Measurements from ENCODE around the gene LIME1.

Gene LIME1

DNA sequence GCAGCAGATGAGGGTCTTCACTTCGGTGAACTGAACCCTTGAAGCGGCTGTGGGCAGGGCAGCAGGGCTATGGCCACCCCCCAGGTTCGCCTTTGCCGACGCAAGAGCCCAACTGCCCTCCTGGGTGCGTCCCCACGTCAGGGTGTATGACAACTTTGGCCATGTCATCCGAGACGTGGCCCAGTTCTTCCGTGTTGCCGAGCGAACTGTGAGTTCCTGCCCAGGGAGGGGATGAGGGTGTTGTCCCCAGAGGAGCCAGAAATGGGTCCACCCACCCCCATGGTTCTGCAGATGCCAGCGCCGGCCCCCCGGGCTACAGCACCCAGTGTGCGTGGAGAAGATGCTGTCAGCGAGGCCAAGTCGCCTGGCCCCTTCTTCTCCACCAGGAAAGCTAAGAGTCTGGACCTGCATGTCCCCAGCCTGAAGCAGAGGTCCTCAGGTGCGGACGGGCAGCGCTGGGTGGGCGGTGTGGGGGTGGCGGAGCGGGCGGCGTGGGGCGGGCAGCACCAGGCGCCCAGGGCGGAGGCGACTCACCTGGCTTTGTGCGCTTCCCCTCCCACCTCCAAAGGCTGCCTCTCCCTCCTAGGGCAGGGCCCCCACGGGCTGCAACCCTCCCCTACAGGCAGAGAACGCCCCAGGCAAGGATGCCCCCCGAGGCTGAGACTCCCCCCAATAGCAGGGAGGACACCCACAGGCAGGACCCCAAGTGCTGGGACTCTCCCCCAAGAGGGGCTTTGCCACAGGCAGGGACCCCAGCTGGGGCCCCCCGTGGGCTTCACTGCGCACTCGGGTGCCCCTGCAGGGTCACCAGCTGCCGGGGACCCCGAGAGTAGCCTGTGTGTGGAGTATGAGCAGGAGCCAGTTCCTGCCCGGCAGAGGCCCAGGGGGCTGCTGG is 46.2 kb upstream of the LIME1 start:
- Histone ChIP-seq H3K36me3 (peaks cover 21% of the 10 kb centered on the region), H3K27me3 (ENCODE audit: insufficient read depth, low read depth, severe bottlenecking) (no peaks in the 10 kb centered on the region), H3K27ac (no peak overlapping the region), H3K9me3 (ENCODE audit: severe bottlenecking) (no peaks in the 10 kb centered on the region), H3K4me3 (ENCODE audit: low read depth, low read length) (no peak overlapping the region)
- TF ChIP-seq, protein P1, sequence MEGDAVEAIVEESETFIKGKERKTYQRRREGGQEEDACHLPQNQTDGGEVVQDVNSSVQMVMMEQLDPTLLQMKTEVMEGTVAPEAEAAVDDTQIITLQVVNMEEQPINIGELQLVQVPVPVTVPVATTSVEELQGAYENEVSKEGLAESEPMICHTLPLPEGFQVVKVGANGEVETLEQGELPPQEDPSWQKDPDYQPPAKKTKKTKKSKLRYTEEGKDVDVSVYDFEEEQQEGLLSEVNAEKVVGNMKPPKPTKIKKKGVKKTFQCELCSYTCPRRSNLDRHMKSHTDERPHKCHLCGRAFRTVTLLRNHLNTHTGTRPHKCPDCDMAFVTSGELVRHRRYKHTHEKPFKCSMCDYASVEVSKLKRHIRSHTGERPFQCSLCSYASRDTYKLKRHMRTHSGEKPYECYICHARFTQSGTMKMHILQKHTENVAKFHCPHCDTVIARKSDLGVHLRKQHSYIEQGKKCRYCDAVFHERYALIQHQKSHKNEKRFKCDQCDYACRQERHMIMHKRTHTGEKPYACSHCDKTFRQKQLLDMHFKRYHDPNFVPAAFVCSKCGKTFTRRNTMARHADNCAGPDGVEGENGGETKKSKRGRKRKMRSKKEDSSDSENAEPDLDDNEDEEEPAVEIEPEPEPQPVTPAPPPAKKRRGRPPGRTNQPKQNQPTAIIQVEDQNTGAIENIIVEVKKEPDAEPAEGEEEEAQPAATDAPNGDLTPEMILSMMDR (IDR thresholded peaks at IDR 0.05; ENCODE audit: low read depth, low read length): no peak
- DNase-seq: no peak

- Histone ChIP-seq H3K36me3 (peaks cover 26% of the 10 kb centered on the region), H3K4me3 (ENCODE audit: low read depth, low read length) (no peak overlapping the region), H3K27ac (no peak overlapping the region), H3K27me3 (ENCODE audit: insufficient read depth, low read depth, severe bottlenecking) (no peaks in the 10 kb centered on the region), H3K9me3 (ENCODE audit: severe bottlenecking) (no peaks in the 10 kb centered on the region)
- TF ChIP-seq, protein P1 (IDR thresholded peaks at IDR 0.05; ENCODE audit: low read depth, low read length): no peak
- no peak for DNase-seq
Measured at GRCh38 chr20:63690898-63691710, 45.4 kb upstream of the LIME1 start.

DNA sequence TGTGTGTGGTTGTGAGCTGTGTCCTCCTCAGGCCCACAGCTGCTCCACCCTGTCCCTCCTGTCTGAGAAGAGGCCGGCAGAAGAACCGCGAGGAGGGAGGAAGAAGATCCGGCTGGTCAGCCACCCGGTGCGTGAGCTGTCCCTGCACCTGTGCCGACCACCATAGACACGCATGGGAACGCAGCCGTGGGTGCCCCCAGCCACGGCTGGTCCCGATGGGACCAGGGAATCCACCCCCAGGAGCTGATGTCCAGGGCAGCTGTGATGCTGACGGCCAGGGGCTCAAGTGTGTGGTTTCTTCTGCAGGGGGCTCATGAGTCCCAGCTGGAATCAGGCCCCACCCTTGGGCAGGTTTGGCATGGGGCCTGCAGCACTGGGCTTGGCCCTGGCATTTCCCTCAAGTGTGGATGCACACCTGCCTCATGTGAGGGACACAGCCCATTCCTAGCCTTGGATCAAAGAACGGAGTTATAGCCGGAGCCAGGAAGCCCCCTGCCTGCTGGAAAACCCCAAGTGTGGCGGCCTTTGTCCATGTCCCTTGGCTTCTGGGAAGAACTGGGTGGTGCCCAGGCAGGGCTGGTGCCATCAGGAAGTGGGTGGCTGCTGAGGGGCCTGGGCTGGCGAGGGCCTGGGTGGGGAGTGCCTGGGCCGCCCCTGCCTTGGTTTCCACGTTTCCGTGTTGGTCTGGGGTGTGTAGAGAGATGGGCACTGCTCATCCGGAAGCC is 44.6 kb upstream of the LIME1 start:
- Histone ChIP-seq H3K27me3 (ENCODE audit: insufficient read depth, low read depth, severe bottlenecking) (no peaks in the 10 kb centered on the region), H3K27ac (no peak overlapping the region), H3K9me3 (ENCODE audit: severe bottlenecking) (no peaks in the 10 kb centered on the region), H3K36me3 (peaks cover 30% of the 10 kb centered on the region), H3K4me3 (ENCODE audit: low read depth, low read length) (no peak overlapping the region)
- TF ChIP-seq, protein P1 (IDR thresholded peaks at IDR 0.05; ENCODE audit: low read depth, low read length): no peak
- DNase-seq: no peak

GRCh38 chr20:63692436-63693082 is 43.9 kb upstream of the LIME1 start:
- no peak overlapping the region for H3K4me3 ChIP-seq (ENCODE audit: low read depth, low read length)
- DNase-seq: no peak
- H3K36me3 ChIP-seq: peaks cover 35% of the 10 kb centered on the region
- TF ChIP-seq, protein P1 (IDR thresholded peaks at IDR 0.05; ENCODE audit: low read depth, low read length): no peak
- no peak overlapping the region for H3K27ac ChIP-seq
- H3K27me3 ChIP-seq (ENCODE audit: insufficient read depth, low read depth, severe bottlenecking): no peaks in the 10 kb centered on the region
- H3K9me3 ChIP-seq (ENCODE audit: severe bottlenecking): no peaks in the 10 kb centered on the region

GRCh38 chr20:63693083-63693732 is 43.3 kb upstream of the LIME1 start:
- Histone ChIP-seq H3K27ac (no peak overlapping the region), H3K36me3 (peaks cover 40% of the 10 kb centered on the region), H3K9me3 (ENCODE audit: severe bottlenecking) (no peaks in the 10 kb centered on the region), H3K4me3 (ENCODE audit: low read depth, low read length) (no peak overlapping the region), H3K27me3 (ENCODE audit: insufficient read depth, low read depth, severe bottlenecking) (no peaks in the 10 kb centered on the region)
- no peak for DNase-seq
- TF ChIP-seq, protein P1 (IDR thresholded peaks at IDR 0.05; ENCODE audit: low read depth, low read length): no peak
